Measurements from ENCODE around the gene PLOD1. TPM values are rescaled to one million over a fixed set of nuclear protein-coding genes. Genes with fewer than 3 reads are reported as not detected.

Gene PLOD1
- total and polyA plus RNA-seq, 4 donors, result 33.5 to 112 (median 79.1) TPM

GRCh38 chr1:12022036-12022435 lies 87.5 kb downstream of the PLOD1 start:
- H3K4me3 ChIP-seq, result no peak overlapping the region
- no peaks in the 10 kb centered on the region for H3K9me3 ChIP-seq (ENCODE audit: control insufficient read depth in 4 of 4, insufficient read depth in 3 of 4, low read length in 3 of 4)
- H3K27me3 ChIP-seq (ENCODE audit: control insufficient read depth in 3 of 3, insufficient read depth in 3 of 3, low read length in 2 of 3), result no peaks in the 10 kb centered on the region
- DNase-seq, result no peak
- no peak overlapping the region for H3K9ac ChIP-seq (ENCODE audit: insufficient read depth in 1 of 2, low read length in 2 of 2)
- H3K36me3 ChIP-seq (ENCODE audit: control insufficient read depth in 4 of 4, insufficient read depth in 4 of 4, low read length in 4 of 4), result peaks cover 0 to 30% (median 13%) of the 10 kb centered on the region in 4 donors
- TF ChIP-seq CTCF (IDR thresholded peaks at IDR 0.05; ENCODE audit: control extremely low read depth, extremely low read depth), result no peak
- ATAC-seq (ENCODE audit: insufficient read depth, low FRiP score), result no peak
- WGBS, 2 donors, result 96 to 98% methylated on average over 14 of the region's 14 CpGs
- peaks cover 0 to 7% (median 5%) of the 10 kb centered on the region in 5 donors for H3K4me1 ChIP-seq (ENCODE audit: control insufficient read depth in 5 of 5, insufficient read depth in 5 of 5, low read length in 5 of 5)
- no peak overlapping the region for H3K27ac ChIP-seq (ENCODE audit: low read depth in 1 of 2, low read length in 1 of 2)

Small RNA genes lying within 50 kb of the gene (small RNA-seq; reads per million reads assigned to genes)
- gene AL096840.1 (ENCODE audit: low replicate concordance) (not detected), gene RF00019 (ENCODE audit: low replicate concordance) (not detected), gene RNU5E-4P (ENCODE audit: low replicate concordance) (4.6 reads per million, percentile 94 among the genes with 10 or more reads in this experiment)

Other genes with a start within 250 kb of the PLOD1 start
- under 1 TPM; 0.06 to 0.31 TPM for gene DRAXIN, start 243.0 kb upstream of the PLOD1 start, total RNA-seq
- gene DRAXIN, start 243.0 kb upstream of the PLOD1 start, polyA plus RNA-seq, result under 1 TPM; 0.04 to 0.22 TPM
- gene AGTRAP, start 198.6 kb upstream of the PLOD1 start, total RNA-seq, result 10 to 100 TPM; 37.0 to 93.9 TPM
- gene AGTRAP, start 198.6 kb upstream of the PLOD1 start, polyA plus RNA-seq, result 100 to 1,000 TPM in 1 of 2 donors, 10 to 100 TPM in 1; 72.7 to 266 TPM
- 1 to 10 TPM in 1 of 2 donors, under 1 TPM in 1; 0.91 to 7.2 TPM for gene C1orf167, start 172.5 kb upstream of the PLOD1 start, total RNA-seq
- gene C1orf167, start 172.5 kb upstream of the PLOD1 start, polyA plus RNA-seq, result 10 to 100 TPM; 11.0 to 11.3 TPM
- gene MTHFR, start 128.8 kb upstream of the PLOD1 start, total RNA-seq, result 10 to 100 TPM; 34.0 to 61.4 TPM
- 10 to 100 TPM; 20.6 to 26.1 TPM for gene MTHFR, start 128.8 kb upstream of the PLOD1 start, polyA plus RNA-seq
- 10 to 100 TPM; 16.7 to 35.7 TPM for gene CLCN6, start 128.5 kb upstream of the PLOD1 start, total RNA-seq
- 10 to 100 TPM; 17.9 to 18.2 TPM for gene CLCN6, start 128.5 kb upstream of the PLOD1 start, polyA plus RNA-seq
- gene NPPA, start 86.9 kb upstream of the PLOD1 start, total RNA-seq, result 10 to 100 TPM in 1 of 2 donors, not detected in 1; 19.8 TPM
- gene NPPA, start 86.9 kb upstream of the PLOD1 start, polyA plus RNA-seq, result 1 to 10 TPM in 1 of 2 donors, under 1 TPM in 1; 0.81 to 6.7 TPM
- 1 to 10 TPM in 1 of 2 donors, not detected in 1; 3.6 TPM for gene NPPB, start 75.8 kb upstream of the PLOD1 start, total RNA-seq
- gene NPPB, start 75.8 kb upstream of the PLOD1 start, polyA plus RNA-seq, result 1 to 10 TPM in 1 of 2 donors, under 1 TPM in 1; 0.45 to 1.1 TPM
- 10 to 100 TPM; 28.1 to 54.5 TPM for gene KIAA2013, start 8.3 kb upstream of the PLOD1 start, total RNA-seq
- gene KIAA2013, start 8.3 kb upstream of the PLOD1 start, polyA plus RNA-seq, result 10 to 100 TPM; 34.0 to 48.3 TPM
- gene MFN2, start 45.7 kb downstream of the PLOD1 start, total RNA-seq, result 10 to 100 TPM; 26.7 to 70.8 TPM
- gene MFN2, start 45.7 kb downstream of the PLOD1 start, polyA plus RNA-seq, result 10 to 100 TPM; 30.4 to 49.3 TPM
- 10 to 100 TPM; 16.1 to 45.8 TPM for gene MIIP, start 84.8 kb downstream of the PLOD1 start, total RNA-seq
- gene MIIP, start 84.8 kb downstream of the PLOD1 start, polyA plus RNA-seq, result 10 to 100 TPM; 33.1 to 58.0 TPM
- 1 to 10 TPM; 1.6 to 1.9 TPM for gene TNFRSF8, start 128.6 kb downstream of the PLOD1 start, total RNA-seq
- gene TNFRSF8, start 128.6 kb downstream of the PLOD1 start, polyA plus RNA-seq, result 1 to 10 TPM; 2.2 to 5.3 TPM
- 10 to 100 TPM; 52.0 to 79.0 TPM for gene TNFRSF1B, start 232.3 kb downstream of the PLOD1 start, total RNA-seq
- gene TNFRSF1B, start 232.3 kb downstream of the PLOD1 start, polyA plus RNA-seq, result 100 to 1,000 TPM in 1 of 2 donors, 10 to 100 TPM in 1; 15.4 to 246 TPM

Measured in lung (tissue), 13 donors.